Panc1 (cell line): ENCODE measurements around the gene RASA3. TPM values are rescaled to one million over a fixed set of nuclear protein-coding genes. Genes with fewer than 3 reads are reported as not detected.
"Not testable (repeated sequence)": the region's sequence is repeated elsewhere in the genome, so short reads cannot be mapped to it uniquely, and the experiment has no call there.

ENCODE experiments used
- ATAC-seq: fragments of 200-7000 bp; cut with Tn5 transposase; 2 replicates; pipeline ENCODE4 v1.9.1; 2020; ENCODE audit warnings: mild to moderate bottlenecking, moderate library complexity
- BruUV-seq: library from RNA; stranded (reverse); fragments of 400-500 nt; replicated peaks from 2 replicates; lab custom pipeline; 2021; lab: Mats Ljungman, UMichigan
- CTCF ChIA-PET: fragments of 300-600 bp; sonication (Branson Sonifier 250); formaldehyde crosslinking; loops from one replicate; lab custom pipeline; 2022; ENCODE audit warnings: antibody characterized with exemption; lab: Charles Lee
- POLR2A ChIA-PET: fragments of 300-600 bp; sonication (Branson Sonifier 250); formaldehyde crosslinking; loops from one replicate; lab custom pipeline; 2022; ENCODE audit warnings: antibody characterized with exemption; lab: Charles Lee
- DNase-seq: peaks from one replicate; pipeline ENCODE4 v3.0.0-alpha.2; 2010; ENCODE audit warnings: low read depth, low spot score
- H3K27ac ChIP-seq: 2 replicates; pipeline ENCODE4 v1.5.1; 2011; ENCODE audit warnings: mild to moderate bottlenecking, low read length, inconsistent platforms
- H3K27me3 ChIP-seq: fragments of 200-500 bp; sonication (Bioruptor generic); 2 replicates; pipeline ENCODE4 v1.6.0; 2014; ENCODE audit warnings: low read length, inconsistent platforms; ENCODE audit not compliant: control insufficient read depth, insufficient read depth
- H3K36me3 ChIP-seq: fragments of 200-500 bp; sonication (Bioruptor generic); 2 replicates; pipeline ENCODE4 v1.5.1; 2014; ENCODE audit warnings: inconsistent platforms, mild to moderate bottlenecking, low read length, moderate library complexity; ENCODE audit not compliant: control insufficient read depth, insufficient read depth
- H3K4me1 ChIP-seq: 2 replicates; pipeline ENCODE4 v1.5.1; 2011; ENCODE audit warnings: inconsistent platforms, mild to moderate bottlenecking, low read length, moderate library complexity; ENCODE audit not compliant: control insufficient read depth, insufficient read depth
- H3K4me3 ChIP-seq, 2 experiments: 2 replicates each; pipeline ENCODE4 v1.5.1; 2011 to 2012; ENCODE audit warnings: low read depth in 2 of 2, low read length in 2 of 2, mild to moderate bottlenecking in 2 of 2, inconsistent platforms in 1 of 2, moderate library complexity in 1 of 2
- H3K9me3 ChIP-seq: fragments of 200-500 bp; sonication (Bioruptor generic); 2 replicates; pipeline ENCODE4 v1.5.1; 2014; ENCODE audit warnings: low read depth, mild to moderate bottlenecking, inconsistent platforms, low read length, moderate library complexity; ENCODE audit not compliant: control insufficient read depth, insufficient read depth
- CTCF ChIP-seq: fragments of 450-650 bp; IDR thresholded peaks from 2 replicates; pipeline ENCODE4 v1.5.1; 2017; ENCODE audit warnings: mild to moderate bottlenecking
- POLR2AphosphoS5 ChIP-seq: IDR thresholded peaks from 2 replicates; pipeline ENCODE4 v1.6.1; 2012; ENCODE audit warnings: mild to moderate bottlenecking, low read depth, low read length, moderate library complexity
- SIN3A ChIP-seq: IDR thresholded peaks from 2 replicates; pipeline ENCODE4 v1.6.1; 2012; ENCODE audit warnings: low read depth, mild to moderate bottlenecking, low read length, moderate library complexity, borderline replicate concordance; ENCODE audit not compliant: insufficient read depth
- TCF7L2 ChIP-seq: IDR thresholded peaks from 2 replicates; pipeline ENCODE4 v1.6.1; 2011; ENCODE audit warnings: mild to moderate bottlenecking, low read depth, low read length, inconsistent platforms
- in situ Hi-C: cut with HindIII; loops from 2 replicates; pipeline ENCODE4 v1.10.0; 2016; ENCODE audit warnings: low sequenced_read_pairs, low pct_unique_long_range_greater_than_20kb
- intact Hi-C: fragments of 100-400 bp; cut with micrococcal nuclease; formaldehyde crosslinking; loops from one replicate; pipeline ENCODE4 v1.10.0; 2022; ENCODE audit not compliant: unreplicated experiment
- total RNA-seq: library from RNA; stranded (reverse); gene quantifications from one replicate; pipeline ENCODE4 v1.2.1, GENCODE V29; 2021; ENCODE audit not compliant: unreplicated experiment
- TF ChIP-seq, protein P1 (sequence below), 2 experiments: IDR thresholded peaks; 2 replicates each; pipeline ENCODE4 v1.6.1; 2011 to 2012; ENCODE audit warnings: low read depth in 2 of 2, control low read depth in 1 of 2, low read length in 1 of 2, mild to moderate bottlenecking in 1 of 2, moderate library complexity in 1 of 2; ENCODE audit not compliant: insufficient read depth in 1 of 2

Gene RASA3
- total RNA-seq, 1 experiment from 2014 or later, result 33.7 TPM

DNA sequence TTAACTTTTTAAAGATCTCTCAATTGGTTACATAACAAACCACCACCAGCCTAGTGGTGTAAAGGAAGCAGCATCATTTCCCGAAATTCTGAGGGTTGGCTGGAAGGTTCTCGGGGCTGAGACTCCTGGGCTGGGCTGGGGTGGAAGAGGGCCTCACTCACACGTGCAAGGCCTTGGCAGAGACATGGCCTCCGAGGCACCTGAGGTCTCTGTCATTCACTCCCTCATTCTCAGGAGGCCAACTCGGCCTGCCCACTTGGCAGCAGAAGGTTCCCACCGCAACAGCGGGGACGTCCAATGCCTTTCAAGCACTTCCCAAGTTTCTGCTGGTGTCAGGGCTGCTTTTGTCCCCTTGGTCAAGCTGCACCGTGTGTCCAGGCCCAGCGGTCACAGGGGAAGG, 18.6 kb upstream of the RASA3 start:
- H3K27ac ChIP-seq, result no peak overlapping the region
- no peaks in the 10 kb centered on the region for H3K36me3 ChIP-seq
- H3K9me3 ChIP-seq, result no peaks in the 10 kb centered on the region
- H3K4me1 ChIP-seq, result peaks cover 6% of the 10 kb centered on the region; the same call in 1 of the 2 replicates
- CTCF ChIA-PET, result no interaction called here
- DNase-seq (no peak), ATAC-seq (no peak)
- POLR2A ChIA-PET, result no interaction called here
- no peak overlapping the region for H3K4me3 ChIP-seq
- H3K27me3 ChIP-seq, result no peaks in the 10 kb centered on the region
- in situ Hi-C loops (no loop called here), intact Hi-C loops (no loop called here)
- BruUV-seq, result no TSS peak
- TF ChIP-seq TCF7L2 (no peak), SIN3A (no peak), POLR2AphosphoS5 (no peak), CTCF (no peak)
- TF ChIP-seq, protein P1, sequence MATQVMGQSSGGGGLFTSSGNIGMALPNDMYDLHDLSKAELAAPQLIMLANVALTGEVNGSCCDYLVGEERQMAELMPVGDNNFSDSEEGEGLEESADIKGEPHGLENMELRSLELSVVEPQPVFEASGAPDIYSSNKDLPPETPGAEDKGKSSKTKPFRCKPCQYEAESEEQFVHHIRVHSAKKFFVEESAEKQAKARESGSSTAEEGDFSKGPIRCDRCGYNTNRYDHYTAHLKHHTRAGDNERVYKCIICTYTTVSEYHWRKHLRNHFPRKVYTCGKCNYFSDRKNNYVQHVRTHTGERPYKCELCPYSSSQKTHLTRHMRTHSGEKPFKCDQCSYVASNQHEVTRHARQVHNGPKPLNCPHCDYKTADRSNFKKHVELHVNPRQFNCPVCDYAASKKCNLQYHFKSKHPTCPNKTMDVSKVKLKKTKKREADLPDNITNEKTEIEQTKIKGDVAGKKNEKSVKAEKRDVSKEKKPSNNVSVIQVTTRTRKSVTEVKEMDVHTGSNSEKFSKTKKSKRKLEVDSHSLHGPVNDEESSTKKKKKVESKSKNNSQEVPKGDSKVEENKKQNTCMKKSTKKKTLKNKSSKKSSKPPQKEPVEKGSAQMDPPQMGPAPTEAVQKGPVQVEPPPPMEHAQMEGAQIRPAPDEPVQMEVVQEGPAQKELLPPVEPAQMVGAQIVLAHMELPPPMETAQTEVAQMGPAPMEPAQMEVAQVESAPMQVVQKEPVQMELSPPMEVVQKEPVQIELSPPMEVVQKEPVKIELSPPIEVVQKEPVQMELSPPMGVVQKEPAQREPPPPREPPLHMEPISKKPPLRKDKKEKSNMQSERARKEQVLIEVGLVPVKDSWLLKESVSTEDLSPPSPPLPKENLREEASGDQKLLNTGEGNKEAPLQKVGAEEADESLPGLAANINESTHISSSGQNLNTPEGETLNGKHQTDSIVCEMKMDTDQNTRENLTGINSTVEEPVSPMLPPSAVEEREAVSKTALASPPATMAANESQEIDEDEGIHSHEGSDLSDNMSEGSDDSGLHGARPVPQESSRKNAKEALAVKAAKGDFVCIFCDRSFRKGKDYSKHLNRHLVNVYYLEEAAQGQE (IDR thresholded peaks at IDR 0.05; ENCODE audit: insufficient read depth in 1 of 2, low read depth in 2 of 2, low read length in 1 of 2), result no peak

- Histone ChIP-seq H3K27me3 (no peaks in the 10 kb centered on the region), H3K36me3 (no peaks in the 10 kb centered on the region), H3K9me3 (no peaks in the 10 kb centered on the region), H3K4me3 (no peak overlapping the region), H3K27ac (no peak overlapping the region), H3K4me1 (peaks cover 6% of the 10 kb centered on the region; the same call in 1 of the 2 replicates)
- CTCF ChIA-PET, result no interaction called here
- intact Hi-C loops (no loop called here), in situ Hi-C loops (no loop called here)
- DNase-seq (no peak), ATAC-seq (no peak)
- TF ChIP-seq CTCF, result no peak
- TF ChIP-seq TCF7L2, result no peak
- POLR2A ChIA-PET, result no interaction called here
- no TSS peak for BruUV-seq
Observed at GRCh38 chr13:114149774-114150740, 17.6 kb upstream of the RASA3 start.

DNA sequence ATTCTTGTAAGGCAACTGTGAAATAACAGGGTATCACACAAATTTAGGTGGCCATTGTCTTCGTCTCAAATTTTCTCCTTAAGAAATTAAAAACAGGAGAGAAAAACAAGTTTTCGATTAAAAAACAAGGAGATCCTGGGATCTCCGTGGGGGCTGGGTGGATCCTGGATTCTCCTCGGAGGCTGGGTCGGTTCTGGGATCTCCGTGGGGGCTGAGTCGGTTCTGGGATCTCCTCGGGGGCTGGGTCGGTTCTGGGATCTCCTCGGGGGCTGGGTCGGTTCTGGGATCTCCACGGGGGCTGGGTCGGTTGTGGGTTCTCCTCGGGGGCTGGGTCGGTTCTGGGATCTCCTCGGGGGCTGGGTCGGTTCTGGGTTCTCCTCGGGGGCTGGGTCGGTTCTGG, 16.5 kb upstream of the RASA3 start:
- intact Hi-C loops, H3K9me3 ChIP-seq, DNase-seq, H3K27ac ChIP-seq, H3K4me3 ChIP-seq, POLR2A ChIA-PET, H3K4me1 ChIP-seq, H3K27me3 ChIP-seq, H3K36me3 ChIP-seq, BruUV-seq, CTCF ChIA-PET, in situ Hi-C loops, ATAC-seq: not testable (repeated sequence)
